HG03045 (cell line): Measurements from ENCODE around the gene GRHL3.

Experiments used
- ATAC-seq: cut with Tn5 transposase; IDR thresholded peaks from one replicate; pipeline ENCODE4 v1.9.1; 2021; ENCODE audit warnings: mild to moderate bottlenecking, moderate library complexity; ENCODE audit not compliant: unreplicated experiment

Gene GRHL3

DNA sequence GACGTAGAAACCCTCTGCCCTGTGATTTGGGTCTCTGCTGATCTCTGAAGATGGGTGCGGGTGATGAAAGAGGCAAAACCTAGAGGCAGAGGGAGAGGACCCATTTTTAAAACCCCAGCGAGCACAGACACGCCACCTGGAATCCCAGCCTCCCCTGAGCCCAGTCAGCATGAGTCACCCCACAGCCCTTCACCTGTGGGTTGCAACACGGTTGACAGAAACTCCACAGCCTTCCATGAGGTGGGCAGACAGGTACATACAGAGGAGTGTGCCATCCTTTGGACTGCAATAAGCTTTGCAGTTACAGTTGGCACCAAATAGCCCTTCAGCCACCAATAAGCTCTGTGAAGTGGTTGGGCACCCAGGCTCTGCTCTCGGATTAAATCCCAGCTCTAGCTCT, 2.1 kb upstream of the GRHL3 start:
- no peak for ATAC-seq

GRCh38 chr1:24317956-24318614, 1.1 kb upstream of the GRHL3 start:
- ATAC-seq: no peak

- ATAC-seq: no peak
Observed at GRCh38 chr1:24318615-24319311, 394 bp upstream of the GRHL3 start.

GRCh38 chr1:24319962-24320361, 805 bp downstream of the GRHL3 start:
- ATAC-seq: no peak

DNA sequence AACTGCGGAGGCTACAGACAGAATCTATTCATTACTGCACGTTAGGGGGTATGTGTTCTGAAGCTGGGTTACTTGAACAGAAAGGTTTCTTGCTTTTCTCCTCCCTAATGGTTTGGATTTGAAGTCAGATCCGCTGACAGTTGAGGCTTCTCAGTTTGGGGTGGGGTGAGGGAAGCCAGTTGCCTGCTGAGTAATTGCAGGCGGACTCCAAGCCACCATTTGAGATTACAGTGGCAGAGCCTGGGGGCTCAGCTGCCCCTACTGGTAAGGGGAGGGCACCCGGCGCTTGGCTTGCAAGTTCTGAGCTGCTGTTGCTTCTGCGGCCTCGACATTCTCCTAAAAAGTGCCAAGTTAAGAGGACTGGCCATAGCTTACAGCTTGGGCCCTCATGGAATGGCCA, 2.0 kb downstream of the GRHL3 start:
- ATAC-seq: no peak

- ATAC-seq: peak; percentile 68
Observed at GRCh38 chr1:24321697-24322469, 2.7 kb downstream of the GRHL3 start.

DNA sequence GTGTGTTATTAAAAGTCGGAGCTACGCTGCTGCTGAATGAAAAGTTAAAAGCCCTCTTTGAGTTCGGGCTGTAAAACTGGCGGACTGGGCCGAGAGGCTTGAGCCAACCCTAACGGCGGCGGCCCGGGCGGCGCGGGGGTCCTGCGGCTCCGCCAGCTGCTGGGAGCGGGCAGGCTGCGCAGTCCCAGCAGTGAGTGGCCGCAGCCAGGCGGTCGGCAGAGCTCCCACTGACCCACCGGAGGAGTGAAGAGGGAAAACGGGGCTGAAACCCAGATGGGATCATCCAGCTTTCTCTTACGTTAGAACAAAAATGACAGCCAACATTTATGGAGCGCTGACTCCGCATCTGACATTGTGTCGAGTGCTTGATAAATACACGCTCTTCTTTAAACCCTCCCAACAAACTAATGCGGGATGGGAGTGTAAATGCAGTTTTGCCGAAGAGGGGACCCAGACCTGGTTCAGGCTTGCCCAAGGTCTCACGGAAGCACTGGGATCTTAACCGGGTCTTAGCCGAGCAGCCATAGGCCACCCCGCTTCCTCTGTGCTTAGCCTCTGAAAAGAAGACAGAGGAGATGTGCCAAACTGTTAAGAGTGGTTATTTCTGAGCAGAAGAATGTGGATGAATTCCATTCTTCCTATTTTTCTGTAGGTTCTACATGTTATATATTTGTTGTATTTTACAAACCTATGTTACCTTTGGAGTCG, 3.5 kb downstream of the GRHL3 start:
- peak; percentile 20 for ATAC-seq

DNA sequence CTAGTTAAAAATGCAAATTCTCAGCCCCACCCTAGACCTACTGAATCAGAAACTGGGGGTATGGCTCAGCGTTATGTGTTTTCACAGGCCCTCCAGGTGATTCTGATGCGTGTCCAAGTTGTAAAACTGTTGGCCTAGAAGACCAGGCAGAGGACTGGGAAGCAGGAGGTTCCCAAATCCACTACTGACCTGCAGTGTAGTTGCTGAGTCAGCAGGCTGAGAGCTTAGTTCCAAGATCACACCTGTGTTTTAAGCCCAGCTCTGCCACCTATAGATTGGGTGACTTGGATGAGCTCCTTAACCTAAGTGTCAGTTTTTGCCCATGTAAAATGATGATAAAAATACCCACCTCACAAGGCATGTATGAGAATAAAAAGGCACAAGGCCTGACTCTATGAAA, 4.1 kb downstream of the GRHL3 start:
- no peak for ATAC-seq

DNA sequence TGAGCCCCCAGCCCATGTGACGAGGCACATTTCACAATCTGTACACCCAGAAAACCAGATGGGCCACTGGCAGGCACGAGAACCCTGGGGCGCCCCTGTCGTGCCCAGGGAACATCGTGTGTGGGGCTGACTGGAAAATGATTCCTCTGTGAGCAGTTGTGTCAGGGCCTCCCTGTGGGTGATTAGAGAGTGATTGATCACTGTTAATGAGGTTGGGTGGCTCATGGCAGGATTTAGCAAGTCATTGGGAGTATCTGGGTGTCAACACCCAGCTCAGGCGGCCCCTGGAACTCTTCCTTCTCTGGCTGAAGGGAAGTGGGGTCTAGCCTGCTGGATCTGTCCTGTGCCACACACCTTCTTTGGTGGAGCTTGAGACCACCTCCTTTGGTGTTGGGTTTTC, 5.7 kb downstream of the GRHL3 start:
- no peak for ATAC-seq

- no peak for ATAC-seq
Observed at GRCh38 chr1:24325587-24326449, 6.7 kb downstream of the GRHL3 start.

GRCh38 chr1:24327486-24327885, 8.3 kb downstream of the GRHL3 start:
- no peak for ATAC-seq

- no peak for ATAC-seq
Observed at GRCh38 chr1:24327891-24328290, 8.7 kb downstream of the GRHL3 start.

- ATAC-seq: no peak
Observed at GRCh38 chr1:24329331-24329730, 10.2 kb downstream of the GRHL3 start.

GRCh38 chr1:24329797-24330543, 10.8 kb downstream of the GRHL3 start:
- no peak for ATAC-seq

- ATAC-seq: no peak
Observed at GRCh38 chr1:24331961-24332673, 13.0 kb downstream of the GRHL3 start.

GRCh38 chr1:24336075-24336474, 16.9 kb downstream of the GRHL3 start:
- no peak for ATAC-seq

DNA sequence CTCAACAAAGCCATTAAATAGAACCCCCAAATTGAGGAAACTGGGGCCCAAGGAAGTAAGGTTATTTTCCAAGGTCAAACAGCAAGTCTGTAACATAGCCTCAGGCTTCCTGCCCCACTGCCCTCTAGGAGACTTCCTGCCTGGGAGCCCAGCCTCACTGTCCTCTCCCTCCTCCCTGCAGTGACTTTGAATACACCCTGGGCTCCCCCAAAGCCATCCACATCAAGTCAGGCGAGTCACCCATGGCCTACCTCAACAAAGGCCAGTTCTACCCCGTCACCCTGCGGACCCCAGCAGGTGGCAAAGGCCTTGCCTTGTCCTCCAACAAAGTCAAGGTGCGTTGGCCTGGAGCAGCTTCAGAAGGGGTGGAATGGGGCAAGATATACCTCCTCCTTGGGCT, 18.3 kb downstream of the GRHL3 start:
- no peak for ATAC-seq

GRCh38 chr1:24338447-24338846, 19.3 kb downstream of the GRHL3 start:
- no peak for ATAC-seq

DNA sequence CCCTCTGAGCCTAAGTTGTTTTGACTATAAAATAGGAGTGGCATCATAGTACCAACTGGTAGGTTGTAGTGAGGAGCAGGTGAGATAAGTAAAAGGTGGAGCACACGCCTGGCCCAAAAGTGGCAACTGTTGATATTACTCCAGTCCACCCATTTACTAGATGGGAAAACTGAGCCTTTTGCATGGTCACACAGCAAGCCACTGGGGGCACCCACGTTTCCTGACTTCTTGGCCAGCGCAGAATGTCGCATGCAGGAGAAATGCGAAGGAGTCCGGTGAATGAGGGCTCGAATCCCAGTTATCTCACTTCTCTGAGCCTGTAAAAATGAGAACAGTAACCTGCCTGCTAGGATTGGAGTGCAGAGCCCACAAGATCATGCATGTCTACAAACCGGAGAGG, 20.8 kb downstream of the GRHL3 start:
- no peak for ATAC-seq
